GM19351 (cell line): ENCODE results near the gene TUBG2.

Experiments
- ATAC-seq: cut with Tn5 transposase; IDR thresholded peaks from one replicate; pipeline ENCODE4 v1.9.1; 2021; ENCODE audit warnings: mild to moderate bottlenecking, moderate library complexity; ENCODE audit not compliant: unreplicated experiment

The TUBG2 gene

GRCh38 chr17:42695500-42695899 is 36.4 kb downstream of the TUBG2 start:
- no peak for ATAC-seq

GRCh38 chr17:42697108-42697811 is 38.2 kb downstream of the TUBG2 start:
- no peak for ATAC-seq

GRCh38 chr17:42698736-42699414 is 39.8 kb downstream of the TUBG2 start:
- no peak for ATAC-seq

GRCh38 chr17:42699415-42699740 is 40.3 kb downstream of the TUBG2 start:
- ATAC-seq: no peak

GRCh38 chr17:42700586-42701289 is 41.7 kb downstream of the TUBG2 start:
- ATAC-seq: no peak

GRCh38 chr17:42702446-42702845 is 43.4 kb downstream of the TUBG2 start:
- ATAC-seq: no peak

GRCh38 chr17:42704490-42704836 is 45.4 kb downstream of the TUBG2 start:
- no peak for ATAC-seq

GRCh38 chr17:42704837-42705494 is 45.9 kb downstream of the TUBG2 start:
- ATAC-seq: peak; percentile 77

- no peak for ATAC-seq
Observed at GRCh38 chr17:42706732-42707131, 47.6 kb downstream of the TUBG2 start.

- ATAC-seq: no peak
Observed at GRCh38 chr17:42708588-42708987, 49.5 kb downstream of the TUBG2 start.

GRCh38 chr17:42709561-42709960 is 50.5 kb downstream of the TUBG2 start:
- ATAC-seq: no peak
